Measurements from ENCODE around the gene LRRC53.

Gene LRRC53

DNA sequence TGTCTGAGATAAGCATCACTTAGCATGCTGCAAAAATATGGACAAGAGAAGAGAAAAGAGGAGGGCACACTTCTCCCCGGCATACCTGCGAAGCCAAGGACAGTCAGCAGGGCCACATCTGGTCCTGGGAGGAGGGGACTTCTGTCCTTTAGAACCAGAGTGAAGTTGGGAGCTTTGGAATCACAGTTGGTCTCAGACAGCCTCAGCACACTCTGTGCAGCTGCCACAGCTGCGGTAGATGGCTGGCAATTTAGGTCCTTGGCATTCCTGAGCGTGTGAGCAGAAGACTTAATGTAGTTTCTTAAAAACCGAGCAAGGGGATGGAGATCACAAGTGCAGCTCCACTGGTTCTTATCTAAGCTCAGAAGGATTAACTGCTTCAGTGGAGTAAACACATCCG is 32.3 kb downstream of the LRRC53 start:
- Histone ChIP-seq H2AFZ (ENCODE audit: insufficient read depth, low read length, poor library complexity) (no peak overlapping the region), H4K12ac (ENCODE audit: low read depth, low read length) (no peak overlapping the region), H3K79me1 (ENCODE audit: low read length) (no peaks in the 10 kb centered on the region), H3K18ac (ENCODE audit: low read length) (no peak overlapping the region), H3K23ac (ENCODE audit: low read length) (no peak overlapping the region), H2BK12ac (ENCODE audit: low read length) (no peak overlapping the region), H3K27me3 (ENCODE audit: insufficient read depth, low read length) (no peaks in the 10 kb centered on the region), H3K36me3 (ENCODE audit: control insufficient read depth in 1 of 2, insufficient read depth in 2 of 2, low read length in 2 of 2) (no peaks in the 10 kb centered on the region), H3K9me3 (ENCODE audit: insufficient read depth, low read depth, low read length) (no peaks in the 10 kb centered on the region), H2BK5ac (ENCODE audit: low read depth, low read length, poor library complexity) (no peak overlapping the region), H3K14ac (ENCODE audit: low read length) (no peak overlapping the region), H3K4ac (ENCODE audit: low read depth, low read length) (no peak overlapping the region), H2BK120ac (ENCODE audit: insufficient read depth, low read length, poor library complexity) (no peak overlapping the region), H3K4me2 (ENCODE audit: low read length) (no peak overlapping the region), H3K9ac (ENCODE audit: low read length) (no peak overlapping the region), H4K8ac (ENCODE audit: low read depth, low read length) (no peak overlapping the region), H3K27ac (ENCODE audit: low read depth, low read length) (no peak overlapping the region), H4K91ac (ENCODE audit: low read depth, low read length) (no peak overlapping the region), H3K4me1 (ENCODE audit: control insufficient read depth in 1 of 2, insufficient read depth in 2 of 2, low read length in 2 of 2) (no peaks in the 10 kb centered on the region), H2AK5ac (ENCODE audit: low read length) (no peak overlapping the region), H3K79me2 (ENCODE audit: control insufficient read depth, insufficient read depth, low read length, poor library complexity) (no peaks in the 10 kb centered on the region), H3K4me3 (ENCODE audit: low read depth, low read length) (no peak overlapping the region)
- WGBS (ENCODE audit: extremely low coverage, insufficient coverage, insufficient read length) = no CpG with 5 or more reads among the region's 6 CpGs
- no peak for DNase-seq

DNA sequence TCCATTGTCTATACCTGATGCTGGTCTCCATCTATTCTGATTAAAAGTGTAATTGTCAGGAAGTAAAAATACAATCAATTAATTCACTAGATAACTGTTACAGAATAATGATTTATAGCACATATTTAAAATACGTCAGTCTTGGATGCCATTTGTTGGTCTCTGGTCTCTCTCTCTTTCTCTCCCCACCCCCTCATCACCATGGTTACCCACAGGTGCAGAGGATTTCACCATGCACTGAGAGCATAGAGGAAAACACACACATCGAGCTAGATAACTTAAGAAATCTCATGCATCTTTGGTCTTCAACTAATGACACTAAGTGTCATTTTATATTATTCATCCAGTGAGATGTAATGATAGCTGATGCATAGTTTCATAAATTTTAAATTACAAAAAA is 33.4 kb downstream of the LRRC53 start:
- H2AFZ ChIP-seq (ENCODE audit: insufficient read depth, low read length, poor library complexity) = no peak overlapping the region
- no peak overlapping the region for H3K4me3 ChIP-seq (ENCODE audit: low read depth, low read length)
- no peak overlapping the region for H3K14ac ChIP-seq (ENCODE audit: low read length)
- no peak overlapping the region for H3K4me2 ChIP-seq (ENCODE audit: low read length)
- H3K27ac ChIP-seq (ENCODE audit: low read depth, low read length) = no peak overlapping the region
- H3K4me1 ChIP-seq (ENCODE audit: control insufficient read depth in 1 of 2, insufficient read depth in 2 of 2, low read length in 2 of 2) = no peaks in the 10 kb centered on the region
- DNase-seq = no peak
- H4K8ac ChIP-seq (ENCODE audit: low read depth, low read length) = no peak overlapping the region
- no peak overlapping the region for H3K9ac ChIP-seq (ENCODE audit: low read length)
- no peak overlapping the region for H3K18ac ChIP-seq (ENCODE audit: low read length)
- H3K79me2 ChIP-seq (ENCODE audit: control insufficient read depth, insufficient read depth, low read length, poor library complexity) = no peaks in the 10 kb centered on the region
- H3K79me1 ChIP-seq (ENCODE audit: low read length) = no peaks in the 10 kb centered on the region
- H3K23ac ChIP-seq (ENCODE audit: low read length) = no peak overlapping the region
- no peak overlapping the region for H2BK5ac ChIP-seq (ENCODE audit: low read depth, low read length, poor library complexity)
- no peak overlapping the region for H3K4ac ChIP-seq (ENCODE audit: low read depth, low read length)
- no peaks in the 10 kb centered on the region for H3K9me3 ChIP-seq (ENCODE audit: insufficient read depth, low read depth, low read length)
- H3K36me3 ChIP-seq (ENCODE audit: control insufficient read depth in 1 of 2, insufficient read depth in 2 of 2, low read length in 2 of 2) = no peaks in the 10 kb centered on the region
- H4K91ac ChIP-seq (ENCODE audit: low read depth, low read length) = no peak overlapping the region
- no peak overlapping the region for H2BK120ac ChIP-seq (ENCODE audit: insufficient read depth, low read length, poor library complexity)
- no CpG with 5 or more reads among the region's 2 CpGs for WGBS (ENCODE audit: extremely low coverage, insufficient coverage, insufficient read length)
- no peak overlapping the region for H2AK5ac ChIP-seq (ENCODE audit: low read length)
- no peak overlapping the region for H4K12ac ChIP-seq (ENCODE audit: low read depth, low read length)
- H2BK12ac ChIP-seq (ENCODE audit: low read length) = no peak overlapping the region
- H3K27me3 ChIP-seq (ENCODE audit: insufficient read depth, low read length) = no peaks in the 10 kb centered on the region

DNA sequence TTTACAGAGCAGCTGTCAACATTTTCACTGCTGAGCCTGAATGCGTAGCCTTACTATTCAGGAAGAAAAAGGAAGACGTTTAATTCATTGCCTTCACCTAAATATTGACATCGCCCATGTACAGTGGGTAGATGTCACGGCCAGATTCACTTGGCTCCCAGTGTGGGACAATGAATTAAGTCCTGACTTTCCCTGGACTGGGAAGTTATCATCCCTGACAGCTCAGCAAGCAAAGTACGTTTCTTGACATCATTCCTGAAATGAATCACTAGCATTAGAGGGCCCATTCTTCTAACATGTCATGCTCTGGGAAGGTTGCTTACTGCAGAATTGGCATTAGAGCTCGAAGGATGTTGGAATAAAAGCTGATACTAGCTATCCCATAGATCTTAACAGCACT is 37.8 kb downstream of the LRRC53 start:
- no peak overlapping the region for H4K91ac ChIP-seq (ENCODE audit: low read depth, low read length)
- H3K36me3 ChIP-seq (ENCODE audit: control insufficient read depth in 1 of 2, insufficient read depth in 2 of 2, low read length in 2 of 2) = no peaks in the 10 kb centered on the region
- H2AK5ac ChIP-seq (ENCODE audit: low read length) = no peak overlapping the region
- H4K12ac ChIP-seq (ENCODE audit: low read depth, low read length) = no peak overlapping the region
- no peak overlapping the region for H3K18ac ChIP-seq (ENCODE audit: low read length)
- no peak overlapping the region for H2BK120ac ChIP-seq (ENCODE audit: insufficient read depth, low read length, poor library complexity)
- H3K79me2 ChIP-seq (ENCODE audit: control insufficient read depth, insufficient read depth, low read length, poor library complexity) = no peaks in the 10 kb centered on the region
- H4K8ac ChIP-seq (ENCODE audit: low read depth, low read length) = no peak overlapping the region
- no peak for DNase-seq
- WGBS (ENCODE audit: extremely low coverage, insufficient coverage, insufficient read length) = no CpG with 5 or more reads among the region's 6 CpGs
- no peak overlapping the region for H2BK12ac ChIP-seq (ENCODE audit: low read length)
- no peak overlapping the region for H2BK5ac ChIP-seq (ENCODE audit: low read depth, low read length, poor library complexity)
- no peak overlapping the region for H3K23ac ChIP-seq (ENCODE audit: low read length)
- H3K27ac ChIP-seq (ENCODE audit: low read depth, low read length) = no peak overlapping the region
- no peak overlapping the region for H3K14ac ChIP-seq (ENCODE audit: low read length)
- no peak overlapping the region for H3K4me2 ChIP-seq (ENCODE audit: low read length)
- no peaks in the 10 kb centered on the region for H3K79me1 ChIP-seq (ENCODE audit: low read length)
- no peak overlapping the region for H3K4ac ChIP-seq (ENCODE audit: low read depth, low read length)
- H3K4me3 ChIP-seq (ENCODE audit: low read depth, low read length) = no peak overlapping the region
- H3K9me3 ChIP-seq (ENCODE audit: insufficient read depth, low read depth, low read length) = no peaks in the 10 kb centered on the region
- H3K9ac ChIP-seq (ENCODE audit: low read length) = peak overlapping the region; percentile 52
- H2AFZ ChIP-seq (ENCODE audit: insufficient read depth, low read length, poor library complexity) = no peak overlapping the region
- H3K27me3 ChIP-seq (ENCODE audit: insufficient read depth, low read length) = no peaks in the 10 kb centered on the region
- no peaks in the 10 kb centered on the region for H3K4me1 ChIP-seq (ENCODE audit: control insufficient read depth in 1 of 2, insufficient read depth in 2 of 2, low read length in 2 of 2)

DNA sequence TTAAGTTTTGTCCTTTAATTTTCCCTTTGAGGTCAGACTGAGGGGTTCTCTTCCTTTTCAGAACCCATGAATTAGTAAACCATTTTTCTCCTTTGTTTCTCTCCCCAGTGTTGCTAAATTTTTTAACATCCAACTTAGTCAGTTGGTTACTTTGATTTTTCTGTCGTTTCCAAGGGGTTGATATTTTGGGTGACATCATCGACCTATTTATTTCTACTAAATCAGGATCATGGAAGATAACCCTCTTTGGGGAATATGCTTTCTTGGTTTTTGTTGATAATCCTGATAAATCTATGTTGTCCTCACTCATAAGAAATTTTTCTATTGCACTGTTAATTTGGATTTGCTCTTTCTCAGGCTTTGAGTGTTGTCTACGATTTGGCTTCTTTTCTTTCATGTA is 40.9 kb downstream of the LRRC53 start:
- Histone ChIP-seq H2BK5ac (ENCODE audit: low read depth, low read length, poor library complexity) (no peak overlapping the region), H4K91ac (ENCODE audit: low read depth, low read length) (no peak overlapping the region), H3K27ac (ENCODE audit: low read depth, low read length) (no peak overlapping the region), H3K36me3 (ENCODE audit: control insufficient read depth in 1 of 2, insufficient read depth in 2 of 2, low read length in 2 of 2) (no peaks in the 10 kb centered on the region), H3K18ac (ENCODE audit: low read length) (no peak overlapping the region), H2BK12ac (ENCODE audit: low read length) (no peak overlapping the region), H2BK120ac (ENCODE audit: insufficient read depth, low read length, poor library complexity) (no peak overlapping the region), H3K9ac (ENCODE audit: low read length) (no peak overlapping the region), H3K79me1 (ENCODE audit: low read length) (no peaks in the 10 kb centered on the region), H3K4me1 (ENCODE audit: control insufficient read depth in 1 of 2, insufficient read depth in 2 of 2, low read length in 2 of 2) (no peaks in the 10 kb centered on the region), H3K4me3 (ENCODE audit: low read depth, low read length) (no peak overlapping the region), H4K12ac (ENCODE audit: low read depth, low read length) (no peak overlapping the region), H3K4ac (ENCODE audit: low read depth, low read length) (no peak overlapping the region), H3K4me2 (ENCODE audit: low read length) (no peak overlapping the region), H3K14ac (ENCODE audit: low read length) (no peak overlapping the region), H4K8ac (ENCODE audit: low read depth, low read length) (no peak overlapping the region), H2AFZ (ENCODE audit: insufficient read depth, low read length, poor library complexity) (no peak overlapping the region), H2AK5ac (ENCODE audit: low read length) (no peak overlapping the region), H3K79me2 (ENCODE audit: control insufficient read depth, insufficient read depth, low read length, poor library complexity) (no peaks in the 10 kb centered on the region), H3K23ac (ENCODE audit: low read length) (no peak overlapping the region), H3K9me3 (ENCODE audit: insufficient read depth, low read depth, low read length) (no peaks in the 10 kb centered on the region), H3K27me3 (ENCODE audit: insufficient read depth, low read length) (no peaks in the 10 kb centered on the region)
- WGBS (ENCODE audit: extremely low coverage, insufficient coverage, insufficient read length) = no CpG with 5 or more reads among the region's 3 CpGs
- DNase-seq = no peak
